NCI-H82 treated with DMSO at 0.1 percent for 48 hours (cell line): ENCODE results near the gene NUBP1.

Experiments used
- DNase-seq: peaks from one replicate; lab custom pipeline; 2025; ENCODE audit not compliant: unreplicated experiment; lab: John Stamatoyannopoulos, UW

NUBP1 gene

DNA sequence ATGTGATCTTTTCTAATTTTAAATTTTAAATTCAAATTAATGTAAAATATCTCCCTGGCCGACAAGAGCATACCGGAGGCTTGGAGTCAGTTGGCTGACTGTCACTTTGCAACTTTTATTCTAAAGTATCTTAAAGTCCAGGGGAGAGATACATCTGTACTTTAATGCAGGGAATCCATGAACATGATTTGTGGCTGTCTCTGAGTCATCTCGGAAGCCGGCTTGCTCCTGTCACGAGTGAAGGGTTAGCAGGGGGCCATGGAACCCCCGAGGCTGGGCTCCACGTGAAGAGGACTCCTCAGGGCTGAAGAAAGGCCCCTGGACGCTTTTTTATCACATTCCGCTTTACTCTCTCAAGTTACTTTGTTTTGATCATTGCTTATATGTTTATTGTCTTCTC lies 61.7 kb downstream of the NUBP1 start:
- no peak for DNase-seq

DNA sequence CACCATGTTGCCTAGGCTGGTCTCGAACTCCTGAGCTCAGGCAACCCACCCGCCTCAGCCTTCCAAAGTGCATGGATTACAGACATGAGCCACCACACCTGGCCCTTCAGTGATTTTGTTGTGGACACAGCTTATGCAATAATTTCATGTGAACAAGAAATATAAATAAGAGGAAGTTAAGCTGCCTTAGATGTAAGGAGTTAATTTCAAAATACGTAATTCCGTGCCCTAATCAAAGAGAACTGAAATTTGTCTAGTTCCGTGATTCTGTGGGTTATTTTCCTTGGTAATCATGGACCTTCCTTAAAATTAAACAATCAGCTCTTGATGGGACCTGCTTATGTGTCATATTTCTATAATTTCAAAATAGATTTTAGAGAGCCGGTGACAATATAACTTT lies 63.1 kb downstream of the NUBP1 start:
- DNase-seq: no peak

DNA sequence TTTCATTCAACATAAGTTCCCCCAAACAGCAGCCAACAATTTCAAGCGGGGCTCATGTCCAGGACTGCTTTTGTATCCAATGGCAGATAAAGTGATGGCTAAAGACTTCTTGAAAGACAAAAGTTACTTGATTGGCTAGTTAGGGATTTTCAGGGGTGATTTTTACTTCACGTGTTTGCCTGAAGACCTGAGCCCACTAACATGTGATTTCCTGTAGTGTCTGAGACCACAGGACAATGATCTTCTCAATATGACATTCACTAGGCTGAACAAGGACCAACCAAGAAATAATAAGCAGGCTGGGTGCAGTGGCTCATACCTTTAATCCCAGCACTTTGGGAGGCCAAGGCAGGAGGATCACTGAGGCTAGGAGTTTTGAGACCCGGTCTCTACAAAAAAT lies 64.6 kb downstream of the NUBP1 start:
- DNase-seq: no peak

DNA sequence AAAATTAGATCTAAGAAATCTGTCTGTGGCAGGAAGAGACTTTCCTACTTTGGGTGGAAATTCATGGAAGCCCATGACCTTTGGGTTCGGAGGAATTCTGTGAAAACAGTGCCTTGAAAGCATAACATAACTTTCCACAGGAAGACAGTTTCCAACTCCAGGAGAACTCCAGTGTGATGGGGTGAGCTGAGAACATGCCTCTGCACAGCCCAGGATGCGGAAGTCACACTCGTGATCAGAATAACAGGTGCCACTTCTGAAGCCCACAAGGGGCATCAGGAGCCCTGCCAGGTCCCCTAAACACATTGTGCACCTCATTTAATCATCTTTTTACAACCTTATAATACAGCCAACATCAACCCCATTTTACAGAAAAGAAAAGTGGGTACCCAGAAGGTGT lies 65.2 kb downstream of the NUBP1 start:
- no peak for DNase-seq

DNA sequence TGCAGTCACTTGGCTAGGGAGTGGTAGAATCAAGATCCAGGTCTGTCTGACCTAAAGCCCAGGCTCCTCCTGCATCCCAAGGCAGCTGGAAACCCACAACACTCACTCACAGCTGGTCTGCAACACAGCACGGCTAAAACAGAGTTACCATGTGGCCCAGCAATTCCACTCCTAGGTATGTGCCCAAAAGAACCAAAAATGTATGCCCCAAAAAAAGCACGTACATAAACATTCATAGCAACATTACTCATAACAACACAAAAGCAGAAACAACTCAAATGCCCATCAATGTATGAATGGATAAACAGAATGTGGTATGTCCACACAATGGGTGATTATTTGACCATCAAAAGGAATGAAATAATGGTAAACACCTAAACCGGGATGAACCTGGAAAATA lies 66.1 kb downstream of the NUBP1 start:
- DNase-seq: no peak

DNA sequence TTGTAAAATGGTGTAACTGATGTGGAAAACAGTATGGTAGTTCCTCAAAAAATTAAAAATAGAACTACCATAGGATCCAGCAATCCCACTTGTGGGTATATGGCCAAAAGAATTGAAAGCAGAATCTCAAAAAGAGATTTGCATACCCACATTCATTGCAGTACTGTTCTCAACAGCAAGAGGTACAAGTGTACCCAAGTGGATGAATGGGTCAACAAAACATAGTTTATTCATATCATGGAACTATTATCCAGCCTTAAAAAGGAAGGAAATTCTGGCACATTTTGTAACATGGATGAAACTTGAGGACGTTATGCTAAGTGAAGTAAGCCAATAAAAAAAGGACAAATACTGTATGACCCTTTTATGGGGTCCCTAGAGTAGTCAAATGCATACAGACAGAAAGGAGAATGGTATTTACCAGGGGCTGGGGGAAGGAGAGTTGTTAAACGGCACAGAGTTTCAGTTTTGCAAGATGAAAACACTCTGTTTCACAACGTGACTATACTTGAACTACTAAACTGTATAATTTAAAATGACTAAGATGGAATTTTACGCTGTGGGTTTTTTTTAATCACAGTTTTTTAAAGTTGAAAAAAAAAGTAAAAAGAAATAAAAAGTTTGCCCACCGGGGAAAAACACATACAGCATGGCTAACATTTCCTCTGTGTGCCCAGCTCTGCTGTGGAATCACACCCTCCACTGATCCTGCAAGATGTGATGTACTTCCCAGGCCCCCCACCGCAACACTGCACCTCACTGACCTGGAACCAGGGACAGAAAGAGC lies 68.9 kb downstream of the NUBP1 start:
- no peak for DNase-seq

DNA sequence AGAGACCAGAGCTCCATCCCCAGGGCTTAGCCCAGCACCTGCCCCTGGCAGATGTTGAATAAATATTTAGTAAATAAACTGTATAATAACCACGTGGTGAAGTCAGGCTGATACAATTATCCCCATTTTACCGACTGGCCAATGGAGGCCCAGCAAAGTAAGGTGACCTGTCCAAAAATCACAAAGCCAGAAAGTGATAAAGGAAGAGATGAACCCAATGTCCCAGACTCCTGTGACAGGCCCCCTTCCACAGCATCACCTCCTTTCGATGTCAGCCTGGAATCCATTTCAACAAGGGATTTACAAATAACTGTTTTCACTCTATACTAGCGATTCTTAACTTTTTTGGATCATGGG lies 69.4 kb downstream of the NUBP1 start:
- DNase-seq: no peak

DNA sequence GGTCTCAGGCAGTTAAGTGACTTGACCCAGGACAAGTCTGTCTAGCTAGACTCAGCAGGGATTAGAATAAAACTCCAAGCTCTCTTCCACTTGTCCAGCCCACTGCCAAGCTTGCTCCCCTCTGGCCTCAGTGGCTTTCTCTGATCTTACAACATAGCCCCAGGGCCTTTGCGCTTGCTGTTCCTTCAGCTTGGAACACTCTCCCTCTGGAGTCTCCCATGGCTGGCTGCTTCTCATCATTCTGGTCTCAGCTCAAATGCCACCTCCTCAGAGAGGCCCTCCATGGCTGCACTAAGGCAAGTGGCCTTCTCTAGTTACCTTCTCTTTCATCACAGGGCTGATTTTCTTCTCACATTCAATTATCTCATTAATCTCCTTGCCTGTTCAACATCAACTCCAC lies 73.9 kb downstream of the NUBP1 start:
- no peak for DNase-seq

DNA sequence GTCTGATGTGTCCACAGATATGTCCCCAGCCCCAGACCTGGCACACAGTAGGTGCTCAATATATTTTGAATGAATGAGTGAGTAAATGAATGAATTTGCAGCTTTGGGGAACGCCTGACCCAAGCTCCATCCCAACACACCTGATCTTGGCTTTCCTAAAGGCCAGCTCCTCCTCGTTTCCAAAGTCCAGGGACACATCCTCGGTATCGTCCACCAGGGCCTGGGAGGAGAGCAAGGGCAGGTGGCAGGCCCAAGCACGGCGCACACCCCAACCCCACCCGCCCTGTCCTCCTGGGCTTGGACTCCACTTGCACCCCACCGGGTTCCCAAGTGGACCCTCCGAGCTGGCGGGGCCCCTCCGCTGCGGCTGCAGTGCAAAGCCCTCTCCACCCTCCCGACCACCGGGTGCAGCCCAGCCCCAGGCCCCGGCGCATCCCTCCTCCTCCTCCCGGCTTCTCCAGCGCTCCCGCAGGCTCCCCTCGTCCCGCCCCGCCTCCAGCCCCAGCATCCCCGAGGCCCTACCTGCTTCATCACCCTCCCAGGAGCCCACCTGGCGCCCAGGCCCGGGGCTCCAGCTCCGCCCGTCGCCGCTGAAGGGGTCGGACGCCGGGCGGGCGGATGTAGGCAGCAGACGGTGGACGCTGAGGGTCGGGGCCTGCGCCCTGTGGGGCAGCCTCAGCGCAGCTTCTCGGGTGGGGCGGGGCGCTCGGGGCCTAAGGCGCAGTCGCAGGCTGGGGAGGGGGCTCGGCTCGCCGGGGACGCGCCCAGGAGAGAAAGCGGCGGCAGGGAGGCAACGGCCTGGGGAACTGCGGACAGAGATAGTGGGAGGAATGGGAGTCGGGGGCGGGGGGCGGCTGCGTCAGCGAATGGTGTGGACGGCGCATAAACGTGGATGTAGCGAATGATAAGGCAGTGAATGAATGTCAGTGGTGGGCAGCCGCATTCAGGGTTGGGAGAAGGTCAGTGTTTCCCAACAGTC lies 74.6 kb downstream of the NUBP1 start, which contains the start of gene TVP23A:
Gene TVP23A (minus strand): TSS at position 832 of the 979 bp plus-strand sequence. CDS start 301 bp downstream, at position 531.
- DNase-seq: no peak
